ENCODE data around the gene SF3B6.

SF3B6 gene

DNA sequence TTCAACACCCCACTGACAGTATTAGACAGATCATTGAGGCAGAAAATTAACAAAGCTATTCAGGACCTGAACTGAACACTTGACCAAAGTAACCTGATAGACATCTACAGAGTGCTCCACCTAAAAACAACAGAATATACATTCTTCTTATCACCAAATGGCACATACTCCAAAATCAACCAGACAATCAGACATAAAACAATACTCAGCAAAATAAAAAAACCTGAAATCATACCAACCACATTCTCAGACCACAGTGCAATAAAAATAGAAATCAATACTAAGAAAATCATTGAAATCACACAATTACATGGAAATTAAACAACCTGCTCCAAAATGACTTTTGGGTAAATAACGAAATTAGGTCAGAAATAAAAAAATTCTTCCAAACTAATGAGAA lies 31.2 kb upstream of the SF3B6 start:
- WGBS, 2 donors (ENCODE audit: extremely low coverage in 2 of 2, insufficient read length in 2 of 2, insufficient replicate concordance in 1 of 2) = no CpG with 5 or more reads among the region's 1 CpG
- no peak overlapping the region for H3K4ac ChIP-seq (ENCODE audit: low read length)
- no peak for DNase-seq (ENCODE audit: low spot score)
- no peak overlapping the region for H3K23ac ChIP-seq (ENCODE audit: low read depth, low read length, poor library complexity)
- no peak overlapping the region for H3K14ac ChIP-seq (ENCODE audit: low read length)
- no peak overlapping the region for H4K8ac ChIP-seq (ENCODE audit: low read depth, low read length)
- H2BK15ac ChIP-seq (ENCODE audit: low read length) = no peak overlapping the region
- H3K27me3 ChIP-seq (ENCODE audit: control insufficient read depth in 3 of 3, insufficient read depth in 3 of 3, low read depth in 1 of 3, low read length in 3 of 3) = no peaks in the 10 kb centered on the region
- H2BK120ac ChIP-seq (ENCODE audit: low read depth, low read length) = no peak overlapping the region
- peaks cover 0 to 6% of the 10 kb centered on the region in 2 donors for H3K9me3 ChIP-seq (replicated peaks in 1 of 2; ENCODE audit: control insufficient read depth in 2 of 2, insufficient read depth in 1 of 2, low read depth in 1 of 2, low read length in 2 of 2)
- H2BK5ac ChIP-seq (ENCODE audit: low read length) = no peak overlapping the region
- no peak overlapping the region for H2BK12ac ChIP-seq (ENCODE audit: low read length)
- H3K4me2 ChIP-seq (ENCODE audit: insufficient read depth, low read length, poor library complexity, severe bottlenecking) = no peak overlapping the region
- no peak overlapping the region for H2AFZ ChIP-seq (ENCODE audit: low read length)
- no peaks in the 10 kb centered on the region for H3K79me1 ChIP-seq (ENCODE audit: low read depth, low read length)
- no peak overlapping the region for H3K9ac ChIP-seq (ENCODE audit: low read depth, low read length, poor library complexity)
- H3K36me3 ChIP-seq (replicated peaks in 1 of 2; ENCODE audit: control insufficient read depth in 2 of 2, insufficient read depth in 2 of 2, low read length in 2 of 2) = no peaks in the 10 kb centered on the region
- H2AK5ac ChIP-seq (ENCODE audit: low read depth, low read length) = no peak overlapping the region
- H3K4me1 ChIP-seq (ENCODE audit: control insufficient read depth in 2 of 2, insufficient read depth in 1 of 2, low read depth in 1 of 2, low read length in 2 of 2) = no peaks in the 10 kb centered on the region
- no peak overlapping the region for H3K18ac ChIP-seq (ENCODE audit: low read length)
- no peak overlapping the region for H3K4me3 ChIP-seq (ENCODE audit: low read length in 2 of 2)
- H4K91ac ChIP-seq (ENCODE audit: low read depth, low read length, poor library complexity) = no peak overlapping the region
- H3K27ac ChIP-seq (replicated peaks; ENCODE audit: low read length) = no peak overlapping the region

GRCh38 chr2:24106786-24107185 lies 30.7 kb upstream of the SF3B6 start:
- Histone ChIP-seq H3K23ac (ENCODE audit: low read depth, low read length, poor library complexity) (no peak overlapping the region), H3K27me3 (ENCODE audit: control insufficient read depth in 3 of 3, insufficient read depth in 3 of 3, low read depth in 1 of 3, low read length in 3 of 3) (no peaks in the 10 kb centered on the region), H3K4me2 (ENCODE audit: insufficient read depth, low read length, poor library complexity, severe bottlenecking) (no peak overlapping the region), H3K79me1 (ENCODE audit: low read depth, low read length) (no peaks in the 10 kb centered on the region), H4K8ac (ENCODE audit: low read depth, low read length) (no peak overlapping the region), H3K14ac (ENCODE audit: low read length) (no peak overlapping the region), H3K27ac (replicated peaks; ENCODE audit: low read length) (no peak overlapping the region), H3K36me3 (replicated peaks in 1 of 2; ENCODE audit: control insufficient read depth in 2 of 2, insufficient read depth in 2 of 2, low read length in 2 of 2) (no peaks in the 10 kb centered on the region), H2BK120ac (ENCODE audit: low read depth, low read length) (no peak overlapping the region), H3K9ac (ENCODE audit: low read depth, low read length, poor library complexity) (no peak overlapping the region), H3K4me1 (ENCODE audit: control insufficient read depth in 2 of 2, insufficient read depth in 1 of 2, low read depth in 1 of 2, low read length in 2 of 2) (no peaks in the 10 kb centered on the region), H2BK5ac (ENCODE audit: low read length) (no peak overlapping the region), H2AK5ac (ENCODE audit: low read depth, low read length) (no peak overlapping the region), H3K4ac (ENCODE audit: low read length) (no peak overlapping the region), H3K4me3 (ENCODE audit: low read length in 2 of 2) (no peak overlapping the region), H3K18ac (ENCODE audit: low read length) (no peak overlapping the region), H2BK12ac (ENCODE audit: low read length) (no peak overlapping the region), H3K9me3 (replicated peaks in 1 of 2; ENCODE audit: control insufficient read depth in 2 of 2, insufficient read depth in 1 of 2, low read depth in 1 of 2, low read length in 2 of 2) (peaks cover 0 to 6% of the 10 kb centered on the region in 2 donors), H2AFZ (ENCODE audit: low read length) (no peak overlapping the region), H4K91ac (ENCODE audit: low read depth, low read length, poor library complexity) (no peak overlapping the region), H2BK15ac (ENCODE audit: low read length) (no peak overlapping the region)
- DNase-seq (ENCODE audit: low spot score) = no peak

GRCh38 chr2:24105816-24106215 lies 29.7 kb upstream of the SF3B6 start:
- Histone ChIP-seq H2BK12ac (ENCODE audit: low read length) (no peak overlapping the region), H3K4me1 (ENCODE audit: control insufficient read depth in 2 of 2, insufficient read depth in 1 of 2, low read depth in 1 of 2, low read length in 2 of 2) (no peaks in the 10 kb centered on the region), H3K14ac (ENCODE audit: low read length) (no peak overlapping the region), H2BK5ac (ENCODE audit: low read length) (no peak overlapping the region), H3K4me2 (ENCODE audit: insufficient read depth, low read length, poor library complexity, severe bottlenecking) (no peak overlapping the region), H3K9me3 (replicated peaks in 1 of 2; ENCODE audit: control insufficient read depth in 2 of 2, insufficient read depth in 1 of 2, low read depth in 1 of 2, low read length in 2 of 2) (peaks cover 0 to 6% of the 10 kb centered on the region in 2 donors), H4K91ac (ENCODE audit: low read depth, low read length, poor library complexity) (no peak overlapping the region), H3K27ac (replicated peaks; ENCODE audit: low read length) (no peak overlapping the region), H3K4ac (ENCODE audit: low read length) (no peak overlapping the region), H2AFZ (ENCODE audit: low read length) (no peak overlapping the region), H3K18ac (ENCODE audit: low read length) (no peak overlapping the region), H4K8ac (ENCODE audit: low read depth, low read length) (no peak overlapping the region), H2BK15ac (ENCODE audit: low read length) (no peak overlapping the region), H3K36me3 (replicated peaks in 1 of 2; ENCODE audit: control insufficient read depth in 2 of 2, insufficient read depth in 2 of 2, low read length in 2 of 2) (no peaks in the 10 kb centered on the region), H2AK5ac (ENCODE audit: low read depth, low read length) (no peak overlapping the region), H3K4me3 (ENCODE audit: low read length in 2 of 2) (no peak overlapping the region), H2BK120ac (ENCODE audit: low read depth, low read length) (no peak overlapping the region), H3K27me3 (ENCODE audit: control insufficient read depth in 3 of 3, insufficient read depth in 3 of 3, low read depth in 1 of 3, low read length in 3 of 3) (no peaks in the 10 kb centered on the region), H3K79me1 (ENCODE audit: low read depth, low read length) (no peaks in the 10 kb centered on the region), H3K23ac (ENCODE audit: low read depth, low read length, poor library complexity) (no peak overlapping the region), H3K9ac (ENCODE audit: low read depth, low read length, poor library complexity) (no peak overlapping the region)
- DNase-seq (ENCODE audit: low spot score) = no peak
- no CpG with 5 or more reads among the region's 2 CpGs for WGBS, 2 donors (ENCODE audit: extremely low coverage in 2 of 2, insufficient read length in 2 of 2, insufficient replicate concordance in 1 of 2)

- Histone ChIP-seq H3K9ac (ENCODE audit: low read depth, low read length, poor library complexity) (no peak overlapping the region), H3K18ac (ENCODE audit: low read length) (no peak overlapping the region), H3K9me3 (replicated peaks in 1 of 2; ENCODE audit: control insufficient read depth in 2 of 2, insufficient read depth in 1 of 2, low read depth in 1 of 2, low read length in 2 of 2) (peaks cover 0 to 6% of the 10 kb centered on the region in 2 donors), H4K8ac (ENCODE audit: low read depth, low read length) (no peak overlapping the region), H2BK15ac (ENCODE audit: low read length) (no peak overlapping the region), H3K27me3 (ENCODE audit: control insufficient read depth in 3 of 3, insufficient read depth in 3 of 3, low read depth in 1 of 3, low read length in 3 of 3) (no peaks in the 10 kb centered on the region), H3K79me1 (ENCODE audit: low read depth, low read length) (no peaks in the 10 kb centered on the region), H3K27ac (replicated peaks; ENCODE audit: low read length) (no peak overlapping the region), H3K14ac (ENCODE audit: low read length) (no peak overlapping the region), H2AFZ (ENCODE audit: low read length) (no peak overlapping the region), H2BK12ac (ENCODE audit: low read length) (no peak overlapping the region), H3K36me3 (replicated peaks in 1 of 2; ENCODE audit: control insufficient read depth in 2 of 2, insufficient read depth in 2 of 2, low read length in 2 of 2) (no peaks in the 10 kb centered on the region), H4K91ac (ENCODE audit: low read depth, low read length, poor library complexity) (no peak overlapping the region), H3K4me3 (ENCODE audit: low read length in 2 of 2) (no peak overlapping the region), H2AK5ac (ENCODE audit: low read depth, low read length) (no peak overlapping the region), H3K4ac (ENCODE audit: low read length) (no peak overlapping the region), H3K23ac (ENCODE audit: low read depth, low read length, poor library complexity) (no peak overlapping the region), H3K4me2 (ENCODE audit: insufficient read depth, low read length, poor library complexity, severe bottlenecking) (no peak overlapping the region), H3K4me1 (ENCODE audit: control insufficient read depth in 2 of 2, insufficient read depth in 1 of 2, low read depth in 1 of 2, low read length in 2 of 2) (no peaks in the 10 kb centered on the region), H2BK5ac (ENCODE audit: low read length) (no peak overlapping the region), H2BK120ac (ENCODE audit: low read depth, low read length) (no peak overlapping the region)
- no peak for DNase-seq (ENCODE audit: low spot score)
- no CpG with 5 or more reads among the region's 4 CpGs for WGBS, 2 donors (ENCODE audit: extremely low coverage in 2 of 2, insufficient read length in 2 of 2, insufficient replicate concordance in 1 of 2)
Measured at GRCh38 chr2:24104906-24105305, 28.8 kb upstream of the SF3B6 start.
